MM.1S (cell line): ENCODE data around the gene PDIA6.

Experiments
- CTCF ChIP-seq: fragments of 300-600 bp; sonication (generic); IDR thresholded peaks from 2 replicates; pipeline ENCODE4 v1.5.1; 2016; ENCODE audit warnings: antibody characterized with exemption, low read length, mixed read lengths
- EZH2 ChIP-seq: fragments of 300-600 bp; sonication (generic); optimal IDR thresholded peaks from 2 replicates; pipeline ENCODE3; 2017; ENCODE audit warnings: low read depth, mild to moderate bottlenecking, antibody characterized with exemption, low read length, mixed read lengths

- no peak for TF ChIP-seq CTCF
- TF ChIP-seq EZH2 = no peak
Observed at GRCh38 chr2:10848541-10848940, 36.0 kb upstream of the PDIA6 start.
